ENCODE data around the gene TEC. TPM values are rescaled to one million over a fixed set of nuclear protein-coding genes. Genes with fewer than 3 reads are reported as not detected.
A peak's percentile ranks its signal among the peaks of the same experiment; 100 is the strongest.

The TEC gene
- total RNA-seq, 2 donors from 2014 or later, result 2.3 to 2.4 TPM

GRCh38 chr4:48147621-48148020 lies 122.0 kb downstream of the TEC start:
- H3K27ac Mint-ChIP-seq, result no peak overlapping the region
- peaks cover 2% of the 10 kb centered on the region for H3K9me3 ChIP-seq (ENCODE audit: control insufficient read depth, low read length, poor library complexity, severe bottlenecking)
- H3K36me3 Mint-ChIP-seq (ENCODE audit: low read depth), result peaks cover 2% of the 10 kb centered on the region
- ATAC-seq (no peak), DNase-seq (no peak)
- H3K4me3 Mint-ChIP-seq, result no peak overlapping the region
- H3K27me3 Mint-ChIP-seq, result no peaks in the 10 kb centered on the region
- peaks cover 2% of the 10 kb centered on the region for H3K4me1 Mint-ChIP-seq

- H3K36me3 Mint-ChIP-seq (ENCODE audit: low read depth), result no peaks in the 10 kb centered on the region
- H3K27me3 Mint-ChIP-seq, result no peaks in the 10 kb centered on the region
- H3K4me1 Mint-ChIP-seq, result peaks cover 38% of the 10 kb centered on the region
- DNase-seq (no peak), ATAC-seq (peak; percentile 47)
- H3K4me3 Mint-ChIP-seq, result no peak overlapping the region
- H3K9me3 ChIP-seq (ENCODE audit: control insufficient read depth, low read length, poor library complexity, severe bottlenecking), result no peaks in the 10 kb centered on the region
- H3K27ac Mint-ChIP-seq, result no peak overlapping the region
These were observed 128.6 kb downstream of the TEC start for GRCh38 chr4:48141048-48141447.

GRCh38 chr4:48139691-48140090 lies 129.9 kb downstream of the TEC start:
- H3K4me1 Mint-ChIP-seq, result peaks cover 49% of the 10 kb centered on the region
- H3K9me3 ChIP-seq (ENCODE audit: control insufficient read depth, low read length, poor library complexity, severe bottlenecking), result no peaks in the 10 kb centered on the region
- ATAC-seq, result no peak
- H3K27me3 Mint-ChIP-seq, result no peaks in the 10 kb centered on the region
- no peaks in the 10 kb centered on the region for H3K36me3 Mint-ChIP-seq (ENCODE audit: low read depth)
- no peak overlapping the region for H3K27ac Mint-ChIP-seq
- no peak for DNase-seq
- H3K4me3 Mint-ChIP-seq, result peak overlapping the region; percentile 47

- peak overlapping the region; percentile 47 for H3K4me3 Mint-ChIP-seq
- no peaks in the 10 kb centered on the region for H3K27me3 Mint-ChIP-seq
- DNase-seq, result no peak
These were observed 130.7 kb downstream of the TEC start for GRCh38 chr4:48138936-48139335.

GRCh38 chr4:48138511-48138910 lies 131.1 kb downstream of the TEC start:
- ATAC-seq, result no peak
- Mint-ChIP-seq H3K27ac (no peak overlapping the region), H3K36me3 (ENCODE audit: low read depth) (no peaks in the 10 kb centered on the region), H3K4me3 (peak overlapping the region; percentile 47), H3K27me3 (no peaks in the 10 kb centered on the region), H3K4me1 (peaks cover 60% of the 10 kb centered on the region)
- no peak for DNase-seq
- no peaks in the 10 kb centered on the region for H3K9me3 ChIP-seq (ENCODE audit: control insufficient read depth, low read length, poor library complexity, severe bottlenecking)

More at GRCh38 chr4:48138936-48139335, 130.7 kb downstream of the TEC start:
- Mint-ChIP-seq H3K36me3 (ENCODE audit: low read depth) (no peaks in the 10 kb centered on the region), H3K4me1 (peaks cover 57% of the 10 kb centered on the region), H3K27ac (no peak overlapping the region)
- ATAC-seq, result peak; percentile 79
- H3K9me3 ChIP-seq (ENCODE audit: control insufficient read depth, low read length, poor library complexity, severe bottlenecking), result no peaks in the 10 kb centered on the region

GRCh38 chr4:48137846-48138245 lies 131.8 kb downstream of the TEC start:
- ATAC-seq (peak; percentile 27), DNase-seq (peak in 1 of 3 donors; percentile 8)
- Mint-ChIP-seq H3K4me3 (peak overlapping the region; percentile 47), H3K36me3 (ENCODE audit: low read depth) (no peaks in the 10 kb centered on the region), H3K27ac (no peak overlapping the region), H3K4me1 (peaks cover 60% of the 10 kb centered on the region), H3K27me3 (no peaks in the 10 kb centered on the region)
- H3K9me3 ChIP-seq (ENCODE audit: control insufficient read depth, low read length, poor library complexity, severe bottlenecking), result no peaks in the 10 kb centered on the region

GRCh38 chr4:48134081-48134480 lies 135.6 kb downstream of the TEC start, which contains the start of gene TXK:
Gene TXK, minus strand, starts transcription at chr4:48134250. Its CDS starts 80 bp downstream, at chr4:48134170.
- H3K4me1 Mint-ChIP-seq, result peaks cover 70% of the 10 kb centered on the region

GRCh38 chr4:48133669-48134068 lies 136.0 kb downstream of the TEC start:
- H3K27ac Mint-ChIP-seq, result no peak overlapping the region
- H3K36me3 Mint-ChIP-seq (ENCODE audit: low read depth), result no peaks in the 10 kb centered on the region
- peaks cover 70% of the 10 kb centered on the region for H3K4me1 Mint-ChIP-seq
- ATAC-seq (no peak), DNase-seq (no peak)
- peak overlapping the region; percentile 91 for H3K4me3 Mint-ChIP-seq
- no peaks in the 10 kb centered on the region for H3K27me3 Mint-ChIP-seq
- H3K9me3 ChIP-seq (ENCODE audit: control insufficient read depth, low read length, poor library complexity, severe bottlenecking), result no peaks in the 10 kb centered on the region

More at GRCh38 chr4:48134081-48134480, 135.6 kb downstream of the TEC start, which contains the start of gene TXK:
- H3K9me3 ChIP-seq (ENCODE audit: control insufficient read depth, low read length, poor library complexity, severe bottlenecking), result no peaks in the 10 kb centered on the region
- Mint-ChIP-seq H3K27ac (no peak within 1 kb of the TSS), H3K36me3 (ENCODE audit: low read depth) (no peaks in the 10 kb centered on the region), H3K27me3 (no peaks in the 10 kb centered on the region), H3K4me3 (peak within 1 kb of the TSS; percentile 91)
- DNase-seq (no peak), ATAC-seq (peak; percentile 48)

GRCh38 chr4:48131736-48132135 lies 137.9 kb downstream of the TEC start:
- H3K4me1 Mint-ChIP-seq, result peaks cover 67% of the 10 kb centered on the region
- peak overlapping the region; percentile 91 for H3K4me3 Mint-ChIP-seq
- no peak overlapping the region for H3K27ac Mint-ChIP-seq
- ATAC-seq (no peak), DNase-seq (no peak)
- H3K36me3 Mint-ChIP-seq (ENCODE audit: low read depth), result no peaks in the 10 kb centered on the region
- no peaks in the 10 kb centered on the region for H3K27me3 Mint-ChIP-seq
- no peaks in the 10 kb centered on the region for H3K9me3 ChIP-seq (ENCODE audit: control insufficient read depth, low read length, poor library complexity, severe bottlenecking)

GRCh38 chr4:48130100-48130499 lies 139.5 kb downstream of the TEC start:
- peaks cover 63% of the 10 kb centered on the region for H3K4me1 Mint-ChIP-seq
- ATAC-seq (no peak), DNase-seq (no peak)
- no peaks in the 10 kb centered on the region for H3K27me3 Mint-ChIP-seq
- H3K9me3 ChIP-seq (ENCODE audit: control insufficient read depth, low read length, poor library complexity, severe bottlenecking), result no peaks in the 10 kb centered on the region
- H3K4me3 Mint-ChIP-seq, result peak overlapping the region; percentile 87
- no peaks in the 10 kb centered on the region for H3K36me3 Mint-ChIP-seq (ENCODE audit: low read depth)
- H3K27ac Mint-ChIP-seq, result no peak overlapping the region

GRCh38 chr4:48129307-48130014 lies 140.2 kb downstream of the TEC start:
- no peaks in the 10 kb centered on the region for H3K9me3 ChIP-seq (ENCODE audit: control insufficient read depth, low read length, poor library complexity, severe bottlenecking)
- Mint-ChIP-seq H3K4me1 (peaks cover 61% of the 10 kb centered on the region), H3K4me3 (peak overlapping the region; percentile 87), H3K36me3 (ENCODE audit: low read depth) (no peaks in the 10 kb centered on the region), H3K27me3 (no peaks in the 10 kb centered on the region), H3K27ac (no peak overlapping the region)
- ATAC-seq (peak; percentile 40), DNase-seq (no peak)

- Mint-ChIP-seq H3K4me1 (peaks cover 65% of the 10 kb centered on the region), H3K36me3 (ENCODE audit: low read depth) (peaks cover 2% of the 10 kb centered on the region), H3K4me3 (peak overlapping the region; percentile 89), H3K27ac (no peak overlapping the region), H3K27me3 (no peaks in the 10 kb centered on the region)
- peak; percentile 14 to 43 (median 29) for DNase-seq
- no peaks in the 10 kb centered on the region for H3K9me3 ChIP-seq (ENCODE audit: control insufficient read depth, low read length, poor library complexity, severe bottlenecking)
- ATAC-seq, result peak; percentile 81
These were observed 141.8 kb downstream of the TEC start for GRCh38 chr4:48127682-48128404.

GRCh38 chr4:48127231-48127630 lies 142.4 kb downstream of the TEC start:
- peaks cover 2% of the 10 kb centered on the region for H3K36me3 Mint-ChIP-seq (ENCODE audit: low read depth)
- no peaks in the 10 kb centered on the region for H3K9me3 ChIP-seq (ENCODE audit: control insufficient read depth, low read length, poor library complexity, severe bottlenecking)

More at GRCh38 chr4:48127231-48127630, 142.4 kb downstream of the TEC start:
- Mint-ChIP-seq H3K4me3 (peak overlapping the region; percentile 89), H3K27me3 (no peaks in the 10 kb centered on the region), H3K4me1 (peaks cover 63% of the 10 kb centered on the region), H3K27ac (no peak overlapping the region)
- no peak for DNase-seq
- no peak for ATAC-seq
